MM.1S (cell line): ENCODE results near the gene FAR2.

ENCODE experiments used
- DNase-seq: peaks from one replicate; pipeline ENCODE4 v3.0.0-alpha.2; 2015
- H2AFZ ChIP-seq: fragments of 300-600 bp; sonication (generic); 2 replicates; pipeline ENCODE4 v1.6.0; 2016; ENCODE audit warnings: antibody characterized with exemption, low read length
- H3F3A ChIP-seq: fragments of 300-600 bp; sonication (generic); 2 replicates; pipeline ENCODE4 v1.6.1; 2016; ENCODE audit warnings: mild to moderate bottlenecking, antibody characterized with exemption, low read length, moderate library complexity, mixed read lengths; ENCODE audit not compliant: insufficient read depth
- H3K27ac ChIP-seq: fragments of 300-600 bp; sonication (generic); 2 replicates; pipeline ENCODE4 v1.5.1; 2016; ENCODE audit warnings: mild to moderate bottlenecking, low read length
- H3K27me3 ChIP-seq: fragments of 300-600 bp; sonication (generic); replicated peaks from 2 replicates; pipeline ENCODE4 v1.6.0; 2016; ENCODE audit warnings: low read length; ENCODE audit not compliant: insufficient read depth
- H3K36me3 ChIP-seq: fragments of 300-600 bp; sonication (generic); replicated peaks from 2 replicates; pipeline ENCODE4 v1.6.1; 2016; ENCODE audit warnings: mild to moderate bottlenecking, low read length, mixed read lengths; ENCODE audit not compliant: insufficient read depth
- H3K4me1 ChIP-seq: fragments of 300-600 bp; sonication (generic); 2 replicates; pipeline ENCODE4 v1.6.1; 2016; ENCODE audit warnings: low read length, mixed read lengths
- H3K4me2 ChIP-seq: fragments of 300-600 bp; sonication (generic); 2 replicates; pipeline ENCODE4 v1.6.0; 2016; ENCODE audit warnings: low read depth, low read length
- H3K4me3 ChIP-seq: fragments of 300-600 bp; sonication (generic); 2 replicates; pipeline ENCODE4 v1.5.1; 2016; ENCODE audit warnings: low read length, mixed read lengths
- H3K79me2 ChIP-seq: fragments of 300-600 bp; sonication (generic); 2 replicates; pipeline ENCODE4 v1.6.1; 2016; ENCODE audit warnings: mixed run types, low read length, mixed read lengths
- H3K9ac ChIP-seq: fragments of 300-600 bp; sonication (generic); 2 replicates; pipeline ENCODE4 v1.6.1; 2016; ENCODE audit warnings: low read length, mixed read lengths
- H3K9me2 ChIP-seq: fragments of 300-600 bp; sonication (generic); replicated peaks from 2 replicates; pipeline ENCODE4 v1.6.1; 2016; ENCODE audit warnings: mild to moderate bottlenecking, low read length, mixed read lengths; ENCODE audit not compliant: insufficient read depth
- H3K9me3 ChIP-seq: fragments of 300-600 bp; sonication (generic); replicated peaks from 2 replicates; pipeline ENCODE4 v1.6.1; 2016; ENCODE audit warnings: mild to moderate bottlenecking, low read length, mixed read lengths; ENCODE audit not compliant: insufficient read depth
- H4K20me1 ChIP-seq: fragments of 300-600 bp; sonication (generic); 2 replicates; pipeline ENCODE4 v1.6.1; 2016; ENCODE audit warnings: mild to moderate bottlenecking, low read length, moderate library complexity, mixed read lengths; ENCODE audit not compliant: insufficient read depth
- CTCF ChIP-seq: fragments of 300-600 bp; sonication (generic); IDR thresholded peaks from 2 replicates; pipeline ENCODE4 v1.5.1; 2016; ENCODE audit warnings: antibody characterized with exemption, low read length, mixed read lengths
- EZH2 ChIP-seq: fragments of 300-600 bp; sonication (generic); optimal IDR thresholded peaks from 2 replicates; pipeline ENCODE3; 2017; ENCODE audit warnings: low read depth, mild to moderate bottlenecking, antibody characterized with exemption, low read length, mixed read lengths
- EZH2phosphoT487 ChIP-seq: fragments of 300-600 bp; sonication (generic); IDR thresholded peaks from 2 replicates; pipeline ENCODE4 v1.6.1; 2018; ENCODE audit warnings: antibody characterized with exemption, low read length

FAR2 gene

GRCh38 chr12:29212682-29213403 lies 63.8 kb downstream of the FAR2 start:
- H3K27ac ChIP-seq, result no peak overlapping the region
- H3K27me3 ChIP-seq, result no peaks in the 10 kb centered on the region
- H3K4me1 ChIP-seq, result no peaks in the 10 kb centered on the region
- no peaks in the 10 kb centered on the region for H3F3A ChIP-seq
- H3K36me3 ChIP-seq, result no peaks in the 10 kb centered on the region
- H3K4me2 ChIP-seq, result no peak overlapping the region
- no peak overlapping the region for H3K9ac ChIP-seq
- H2AFZ ChIP-seq, result no peak overlapping the region
- no peaks in the 10 kb centered on the region for H3K79me2 ChIP-seq
- TF ChIP-seq EZH2 (no peak), EZH2phosphoT487 (no peak), CTCF (no peak)
- no peaks in the 10 kb centered on the region for H3K9me2 ChIP-seq
- H4K20me1 ChIP-seq, result no peaks in the 10 kb centered on the region
- no peaks in the 10 kb centered on the region for H3K9me3 ChIP-seq
- DNase-seq, result no peak
- no peak overlapping the region for H3K4me3 ChIP-seq

GRCh38 chr12:29216266-29216665 lies 67.2 kb downstream of the FAR2 start:
- no peak overlapping the region for H3K9ac ChIP-seq
- H3K27ac ChIP-seq, result no peak overlapping the region
- no peak overlapping the region for H3K4me2 ChIP-seq
- no peak for TF ChIP-seq EZH2
- TF ChIP-seq EZH2phosphoT487, result no peak
- no peak for TF ChIP-seq CTCF
- H3K9me2 ChIP-seq, result no peaks in the 10 kb centered on the region
- no peak overlapping the region for H2AFZ ChIP-seq
- no peaks in the 10 kb centered on the region for H3K79me2 ChIP-seq
- H4K20me1 ChIP-seq, result no peaks in the 10 kb centered on the region
- H3K27me3 ChIP-seq, result no peaks in the 10 kb centered on the region
- no peaks in the 10 kb centered on the region for H3K4me1 ChIP-seq
- H3F3A ChIP-seq, result no peaks in the 10 kb centered on the region
- no peak for DNase-seq
- no peaks in the 10 kb centered on the region for H3K36me3 ChIP-seq
- H3K4me3 ChIP-seq, result no peak overlapping the region
- no peaks in the 10 kb centered on the region for H3K9me3 ChIP-seq

GRCh38 chr12:29216797-29217575 lies 67.9 kb downstream of the FAR2 start:
- no peaks in the 10 kb centered on the region for H3K9me2 ChIP-seq
- H3K27ac ChIP-seq, result no peak overlapping the region
- H3K36me3 ChIP-seq, result no peaks in the 10 kb centered on the region
- no peak overlapping the region for H3K4me3 ChIP-seq
- no peak overlapping the region for H3K9ac ChIP-seq
- TF ChIP-seq CTCF (no peak), EZH2 (no peak), EZH2phosphoT487 (no peak)
- H2AFZ ChIP-seq, result no peak overlapping the region
- no peaks in the 10 kb centered on the region for H3K79me2 ChIP-seq
- no peaks in the 10 kb centered on the region for H3K27me3 ChIP-seq
- DNase-seq, result no peak
- no peaks in the 10 kb centered on the region for H3K4me1 ChIP-seq
- no peaks in the 10 kb centered on the region for H3F3A ChIP-seq
- no peak overlapping the region for H3K4me2 ChIP-seq
- H3K9me3 ChIP-seq, result no peaks in the 10 kb centered on the region
- H4K20me1 ChIP-seq, result no peaks in the 10 kb centered on the region
